GM18861 (cell line): ENCODE data around the gene NADK.

Experiments used
- ATAC-seq: cut with Tn5 transposase; IDR thresholded peaks from one replicate; pipeline ENCODE4 v1.9.1; 2021; ENCODE audit not compliant: unreplicated experiment

Gene NADK, protein sequence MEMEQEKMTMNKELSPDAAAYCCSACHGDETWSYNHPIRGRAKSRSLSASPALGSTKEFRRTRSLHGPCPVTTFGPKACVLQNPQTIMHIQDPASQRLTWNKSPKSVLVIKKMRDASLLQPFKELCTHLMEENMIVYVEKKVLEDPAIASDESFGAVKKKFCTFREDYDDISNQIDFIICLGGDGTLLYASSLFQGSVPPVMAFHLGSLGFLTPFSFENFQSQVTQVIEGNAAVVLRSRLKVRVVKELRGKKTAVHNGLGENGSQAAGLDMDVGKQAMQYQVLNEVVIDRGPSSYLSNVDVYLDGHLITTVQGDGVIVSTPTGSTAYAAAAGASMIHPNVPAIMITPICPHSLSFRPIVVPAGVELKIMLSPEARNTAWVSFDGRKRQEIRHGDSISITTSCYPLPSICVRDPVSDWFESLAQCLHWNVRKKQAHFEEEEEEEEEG

DNA sequence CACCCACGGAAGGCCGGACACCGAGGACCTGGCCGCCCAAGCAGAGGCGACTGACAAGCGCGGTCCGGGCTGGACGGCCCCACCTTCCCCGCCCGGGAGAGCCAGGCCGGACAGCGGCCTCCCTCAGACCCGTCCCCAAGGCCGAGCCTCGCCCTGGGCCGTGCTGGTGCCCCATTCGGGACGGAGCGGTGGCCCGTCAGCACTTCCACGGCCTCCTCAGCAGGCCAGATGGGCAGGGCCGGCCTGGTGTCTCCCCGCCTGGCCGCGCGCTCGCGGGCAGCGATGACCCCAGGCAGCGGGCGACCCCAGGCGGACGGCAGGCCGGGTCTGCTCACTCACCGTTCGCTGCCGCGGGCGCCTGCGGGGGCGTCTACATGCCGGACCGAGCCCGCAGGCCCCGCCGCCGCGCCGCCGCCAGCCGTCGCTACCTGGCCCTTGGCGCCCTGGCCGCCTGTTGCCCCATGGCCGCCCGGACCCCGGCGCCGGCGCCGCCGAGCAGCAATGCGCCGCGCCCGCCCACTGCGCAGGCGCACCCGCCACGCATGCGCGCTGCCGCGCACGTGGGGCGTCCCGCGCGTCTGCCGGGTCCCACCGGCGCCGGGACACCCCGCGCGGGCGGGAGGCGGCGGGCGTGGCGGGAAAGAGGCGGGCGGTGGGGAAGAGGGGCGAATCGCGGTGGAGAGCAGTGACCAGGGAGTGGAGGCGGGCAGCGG, at the start of gene NADK:
TSS of gene NADK (minus strand) at position 521 of the 713 bp plus-strand sequence. CDS start 13,064 bp downstream, outside the sequence.
- ATAC-seq, result peak; percentile 23

- ATAC-seq, result no peak
Observed at GRCh38 chr1:1827089-1827848, 49.0 kb upstream of the NADK start.

- ATAC-seq, result no peak
Observed at GRCh38 chr1:1826356-1827088, 48.3 kb upstream of the NADK start.

DNA sequence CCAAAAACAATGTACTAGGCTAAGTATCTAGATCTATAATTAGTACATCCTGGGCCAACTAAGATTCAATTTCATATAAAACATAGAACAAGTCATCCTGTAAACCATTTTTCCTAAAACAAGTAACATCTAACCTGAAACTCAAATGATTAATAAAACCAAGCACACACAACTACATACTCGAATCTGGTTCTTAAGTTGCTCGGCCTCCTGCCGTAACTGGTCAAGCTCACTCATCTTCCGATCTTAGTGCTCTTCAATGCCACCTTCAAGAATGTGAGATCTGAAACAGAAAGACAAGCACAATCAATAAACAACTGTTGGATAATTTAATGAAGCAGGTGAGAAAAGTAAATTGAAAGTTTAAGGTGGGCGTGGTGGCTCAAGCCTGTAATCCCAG, 46.9 kb upstream of the NADK start:
- no peak for ATAC-seq

GRCh38 chr1:1819762-1820161, 41.5 kb upstream of the NADK start:
- ATAC-seq, result no peak

DNA sequence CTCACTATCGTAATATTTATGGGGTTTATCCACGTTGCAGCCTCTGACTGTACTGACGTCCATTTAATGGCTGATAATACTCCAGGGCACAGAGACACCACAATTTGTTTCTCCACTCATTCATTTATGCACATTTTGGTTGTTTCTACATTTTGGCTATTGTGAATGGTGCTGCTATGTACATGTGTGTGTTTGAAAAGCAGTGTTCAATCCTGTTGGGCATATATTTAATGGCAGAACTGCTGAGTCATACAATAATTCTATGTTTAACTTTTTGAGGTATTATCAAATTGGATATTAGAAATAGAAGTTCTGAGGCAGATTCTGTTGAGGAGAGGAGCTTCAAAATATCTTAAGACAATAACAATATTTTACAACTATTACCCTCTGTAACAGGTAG, 39.0 kb upstream of the NADK start:
- ATAC-seq, result no peak

GRCh38 chr1:1815606-1816281, 37.5 kb upstream of the NADK start:
- ATAC-seq, result no peak

- ATAC-seq, result no peak
Observed at GRCh38 chr1:1809489-1809888, 31.2 kb upstream of the NADK start.

- no peak for ATAC-seq
Observed at GRCh38 chr1:1808206-1808605, 29.9 kb upstream of the NADK start.

DNA sequence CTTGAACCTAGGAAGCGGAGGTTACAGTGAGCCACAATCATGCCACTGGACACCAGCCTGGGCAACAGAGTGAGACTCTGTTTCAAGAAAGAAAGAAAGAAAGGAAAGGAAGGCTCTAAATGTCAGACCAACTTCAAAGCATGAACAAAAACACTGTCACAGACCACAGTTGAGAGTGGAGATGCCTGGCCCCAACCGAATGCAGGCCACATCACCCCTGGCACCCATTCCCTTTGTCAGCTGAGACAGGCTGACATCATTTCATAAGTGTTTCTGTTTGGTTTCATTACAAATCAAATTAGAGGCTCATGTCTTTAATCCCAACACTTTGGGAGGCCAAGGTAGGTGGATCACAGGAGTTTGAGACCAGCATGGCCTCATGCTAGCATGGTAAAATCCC, 28.6 kb upstream of the NADK start:
- ATAC-seq, result no peak

GRCh38 chr1:1804301-1804700, 26.0 kb upstream of the NADK start:
- ATAC-seq, result no peak

- ATAC-seq, result no peak
Observed at GRCh38 chr1:1802871-1803270, 24.6 kb upstream of the NADK start.

DNA sequence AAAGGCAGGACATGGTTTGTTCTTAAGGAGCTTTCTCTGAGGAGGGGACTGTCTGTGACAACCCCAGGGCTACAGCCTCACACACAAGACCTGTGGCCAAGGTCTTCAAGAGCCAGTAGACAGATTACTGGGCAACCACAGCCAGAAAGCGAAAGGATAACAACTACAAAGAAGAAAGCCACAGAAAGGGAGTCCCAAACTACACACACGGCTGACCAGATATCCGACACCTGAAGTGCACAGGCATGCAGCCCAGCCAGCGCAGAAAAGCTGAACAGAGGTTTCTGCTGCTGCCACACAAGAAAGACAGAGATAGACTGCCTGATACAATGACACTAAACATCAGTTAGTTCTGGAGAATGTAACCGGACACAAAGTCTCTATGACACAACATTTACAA, 21.4 kb upstream of the NADK start:
- peak; percentile 62 for ATAC-seq

DNA sequence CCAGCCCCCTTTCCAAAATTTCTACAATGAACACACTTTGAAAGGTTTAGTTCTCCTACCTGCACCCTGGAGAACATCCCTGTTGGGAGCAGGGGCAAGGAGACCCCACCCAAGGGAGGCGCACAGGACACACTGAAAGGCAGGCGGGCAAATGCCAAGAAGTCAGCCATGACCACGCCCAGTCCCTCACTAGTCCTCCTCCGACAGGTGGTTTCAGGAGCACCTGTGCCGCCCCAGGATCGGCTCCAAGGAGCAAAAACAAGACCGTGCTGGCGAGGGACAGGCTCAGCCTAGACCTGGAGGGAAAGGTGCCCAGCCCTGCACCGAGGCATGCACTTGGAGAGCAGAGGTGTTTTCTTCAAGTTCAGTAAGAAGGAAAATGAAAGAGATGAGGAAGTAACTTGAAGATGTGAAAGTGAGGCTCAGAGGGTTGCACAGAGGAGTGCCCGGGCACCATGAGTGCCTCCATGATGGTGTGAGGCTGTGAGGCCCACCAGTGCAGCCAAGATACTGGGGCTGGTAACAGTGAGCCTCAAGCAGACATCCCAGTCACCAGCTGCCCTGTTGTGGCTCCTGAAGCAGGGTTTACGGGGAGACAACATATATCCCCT, 19.6 kb upstream of the NADK start:
- ATAC-seq, result no peak

DNA sequence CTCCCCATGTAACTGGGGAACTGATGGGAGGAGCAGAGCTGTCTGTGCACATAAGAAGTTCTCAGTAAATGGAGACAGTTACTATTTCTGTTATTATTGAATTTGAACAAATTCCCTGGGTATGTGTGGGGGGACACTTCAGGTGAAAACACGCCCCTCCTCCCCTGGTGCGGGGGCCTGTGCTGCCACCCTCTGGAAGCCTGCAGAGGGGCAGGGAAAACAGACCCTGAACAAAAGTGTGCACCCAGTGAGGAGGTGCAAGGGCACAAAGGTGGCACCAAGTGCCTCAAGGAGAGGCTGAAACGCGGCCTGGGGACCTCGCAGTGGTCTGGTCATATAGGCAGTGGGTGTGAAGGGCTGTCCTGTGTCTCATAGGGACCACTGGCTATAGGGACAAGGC, 18.2 kb upstream of the NADK start:
- no peak for ATAC-seq

DNA sequence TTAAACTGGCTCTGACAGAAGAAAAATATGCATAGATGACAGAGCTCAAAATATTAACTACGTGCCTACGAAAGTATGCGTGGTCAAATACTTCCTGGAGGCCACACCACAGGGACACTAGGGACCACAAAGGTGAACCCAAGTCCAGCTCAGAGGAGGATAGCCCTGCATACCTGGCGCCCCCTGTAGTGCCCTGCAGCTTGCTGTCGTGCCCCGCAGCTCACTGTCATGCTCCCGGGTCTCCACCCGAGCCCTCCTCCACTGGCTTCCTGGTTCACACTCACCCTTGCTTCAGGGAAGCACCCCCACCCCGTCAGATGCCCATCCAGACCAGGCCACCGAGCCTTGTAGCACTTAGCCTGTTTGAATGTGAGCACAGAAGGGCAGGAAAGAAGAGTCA, 16.7 kb upstream of the NADK start:
- ATAC-seq, result no peak

- ATAC-seq, result no peak
Observed at GRCh38 chr1:1793481-1794244, 15.4 kb upstream of the NADK start.

DNA sequence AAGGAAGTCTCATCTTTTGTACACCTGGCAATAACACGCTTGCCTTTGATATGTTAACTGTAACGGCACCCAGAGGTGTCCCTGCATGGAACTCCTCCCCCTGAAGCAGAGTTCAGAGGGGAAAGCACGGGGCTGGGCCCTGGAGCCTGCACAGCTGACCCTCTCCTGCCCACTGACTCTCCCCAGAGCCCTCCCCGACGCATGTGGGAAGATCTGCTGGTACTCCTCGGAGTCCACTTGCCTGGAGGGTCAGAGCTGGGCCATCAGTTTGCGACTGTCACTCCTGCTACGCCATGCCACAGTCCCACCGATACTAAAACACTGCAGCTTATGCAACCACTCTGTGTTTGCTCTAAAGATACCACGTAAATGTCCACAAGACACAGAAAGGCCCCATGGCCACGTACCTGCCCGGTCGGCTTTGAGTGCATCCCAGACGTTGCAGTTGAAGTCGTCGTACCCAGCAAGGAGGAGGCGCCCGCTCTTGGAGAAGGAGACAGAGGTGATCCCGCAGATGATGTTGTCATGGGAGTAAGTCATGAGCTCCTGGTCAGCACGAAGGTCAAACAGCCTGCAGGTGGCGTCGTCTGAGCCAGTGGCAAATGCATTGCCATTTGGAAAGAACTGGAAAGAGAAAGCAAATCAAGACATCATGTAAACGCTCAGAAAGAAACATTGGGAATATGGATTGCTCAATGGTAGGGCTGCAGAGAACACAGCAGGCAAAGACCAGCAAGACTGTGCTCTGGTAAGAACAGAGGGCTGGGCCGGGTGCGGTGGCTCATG, 10.6 kb upstream of the NADK start:
- ATAC-seq, result no peak
